Muscle layer of duodenum (tissue), 2 donors: ENCODE measurements around the gene CAMSAP1.

Experiments
- H3K27ac ChIP-seq: one replicate; pipeline ENCODE4 v1.7.0; 2013; ENCODE audit warnings: mild to moderate bottlenecking, low read length
- H3K27me3 ChIP-seq: one replicate; pipeline ENCODE4 v1.7.0; 2013; ENCODE audit warnings: low read depth, mild to moderate bottlenecking, control low read depth, low read length
- H3K36me3 ChIP-seq, 2 donors: one replicate each; pipeline ENCODE4 v1.7.0; 2013; ENCODE audit warnings: low read length in 2 of 2, control low read depth in 1 of 2, mild to moderate bottlenecking in 1 of 2; ENCODE audit not compliant: insufficient read depth in 2 of 2, control insufficient read depth in 1 of 2
- H3K4me1 ChIP-seq, 2 donors: one replicate each; pipeline ENCODE4 v1.7.0; 2013; ENCODE audit warnings: low read length in 2 of 2, mild to moderate bottlenecking in 2 of 2, control low read depth in 1 of 2, moderate library complexity in 1 of 2; ENCODE audit not compliant: insufficient read depth in 2 of 2, control insufficient read depth in 1 of 2
- H3K4me3 ChIP-seq, 2 donors: one replicate each; pipeline ENCODE4 v1.7.0; 2013; ENCODE audit warnings: low read length in 2 of 2, low read depth in 1 of 2, mild to moderate bottlenecking in 1 of 2
- H3K9me3 ChIP-seq, 2 donors: one replicate each; pipeline ENCODE4 v1.7.0; 2013; ENCODE audit warnings: low read length in 2 of 2, control low read depth in 1 of 2, mild to moderate bottlenecking in 1 of 2; ENCODE audit not compliant: control insufficient read depth in 1 of 2
- donor health status: healthy.

Gene CAMSAP1

DNA sequence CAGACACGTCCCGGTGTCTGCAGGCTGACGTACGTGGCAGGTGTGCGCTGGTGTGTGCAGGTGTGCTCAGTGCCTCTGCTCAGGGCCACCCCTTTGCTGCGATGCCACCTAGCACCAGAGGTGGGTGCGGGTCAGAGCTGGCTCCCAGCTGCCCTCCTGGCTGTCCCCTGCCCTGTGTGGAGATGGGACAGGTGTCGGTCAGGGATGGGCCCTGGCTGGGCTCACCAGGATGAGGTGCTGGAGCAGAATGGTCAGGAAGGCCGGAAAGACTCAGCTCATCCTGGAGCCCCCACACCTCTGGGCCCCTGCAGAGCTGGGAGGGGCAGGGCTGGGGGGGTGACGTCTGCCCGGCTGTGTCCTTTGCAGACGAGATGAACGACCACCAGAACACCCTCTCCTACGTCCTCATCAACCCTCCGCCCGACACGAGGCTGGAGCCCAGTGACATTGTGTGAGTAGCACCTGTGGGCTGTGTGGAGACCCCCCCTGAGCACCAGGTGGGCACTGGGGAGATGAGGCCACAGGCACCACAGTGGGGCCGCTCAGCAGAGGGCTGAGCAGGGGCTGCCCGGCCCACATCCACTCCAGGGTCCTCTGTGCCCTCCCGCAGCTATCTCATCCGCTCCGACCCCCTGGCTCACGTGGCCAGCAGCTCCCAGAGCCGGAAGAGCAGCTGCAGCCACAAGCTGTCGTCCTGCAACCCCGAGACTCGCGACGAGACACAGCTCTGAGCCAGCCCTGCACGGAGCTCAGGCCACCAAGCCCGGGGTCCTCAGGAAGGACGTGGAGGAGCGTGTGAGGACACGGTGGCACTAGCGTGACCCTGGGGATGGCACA is 115.7 kb downstream of the CAMSAP1 start:
- Histone ChIP-seq H3K27ac (no peak overlapping the region), H3K9me3 (no peaks in the 10 kb centered on the region), H3K27me3 (no peaks in the 10 kb centered on the region), H3K4me1 (no peaks in the 10 kb centered on the region), H3K4me3 (no peak overlapping the region), H3K36me3 (no peaks in the 10 kb centered on the region)

DNA sequence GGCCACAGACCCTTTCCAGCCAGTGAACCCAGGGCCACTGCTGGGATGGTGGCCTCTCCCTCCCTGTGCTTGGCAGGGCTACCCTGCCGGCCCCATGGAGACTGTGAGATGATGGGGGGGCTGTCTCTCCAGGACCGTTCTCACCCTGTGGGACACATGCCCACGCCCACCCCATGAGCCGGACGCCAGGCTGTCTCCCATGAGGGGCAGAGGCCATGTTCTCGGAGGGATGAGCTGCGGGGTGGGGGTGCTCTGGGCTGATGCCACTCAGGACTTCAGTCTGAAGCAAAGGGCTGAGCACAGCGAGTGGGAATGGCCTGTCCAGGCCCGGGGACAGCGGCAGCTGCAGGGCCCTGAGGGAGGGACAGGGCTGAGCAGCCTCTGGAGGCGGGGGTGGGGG is 116.5 kb downstream of the CAMSAP1 start:
- H3K4me3 ChIP-seq, result no peak overlapping the region
- H3K27ac ChIP-seq, result no peak overlapping the region
- H3K36me3 ChIP-seq, result no peaks in the 10 kb centered on the region
- no peaks in the 10 kb centered on the region for H3K4me1 ChIP-seq
- no peaks in the 10 kb centered on the region for H3K27me3 ChIP-seq
- H3K9me3 ChIP-seq, result no peaks in the 10 kb centered on the region

- H3K9me3 ChIP-seq, result no peaks in the 10 kb centered on the region
- H3K36me3 ChIP-seq, result no peaks in the 10 kb centered on the region
- H3K4me3 ChIP-seq, result no peak overlapping the region
- no peak overlapping the region for H3K27ac ChIP-seq
- no peaks in the 10 kb centered on the region for H3K27me3 ChIP-seq
- H3K4me1 ChIP-seq, result no peaks in the 10 kb centered on the region
These were observed 117.0 kb downstream of the CAMSAP1 start for GRCh38 chr9:135790356-135790755.

DNA sequence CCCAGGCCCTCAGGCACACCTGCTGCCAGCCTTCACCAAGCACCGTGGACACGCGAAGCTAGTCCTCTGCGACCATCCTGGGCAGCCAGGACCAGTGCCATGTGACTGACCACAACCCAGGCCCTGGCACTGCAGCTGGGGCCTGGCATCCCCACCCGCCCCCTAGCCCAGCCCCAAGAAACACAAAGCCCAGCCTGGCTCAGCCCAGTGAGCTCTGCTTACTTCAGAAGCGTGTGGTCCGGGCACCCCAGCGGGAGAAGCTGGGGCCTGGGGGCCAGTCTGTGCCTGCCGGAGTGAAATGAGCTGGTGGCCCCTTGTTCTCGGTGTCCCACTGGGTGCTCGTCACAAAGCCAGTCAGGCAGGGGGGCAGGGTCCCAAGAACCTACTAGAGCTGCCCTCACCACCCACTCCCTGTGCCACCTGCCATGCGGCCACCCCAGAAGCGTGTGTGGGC is 117.5 kb downstream of the CAMSAP1 start:
- H3K4me1 ChIP-seq, result no peaks in the 10 kb centered on the region
- H3K4me3 ChIP-seq, result no peak overlapping the region
- H3K27ac ChIP-seq, result no peak overlapping the region
- no peaks in the 10 kb centered on the region for H3K27me3 ChIP-seq
- H3K9me3 ChIP-seq, result no peaks in the 10 kb centered on the region
- no peaks in the 10 kb centered on the region for H3K36me3 ChIP-seq

DNA sequence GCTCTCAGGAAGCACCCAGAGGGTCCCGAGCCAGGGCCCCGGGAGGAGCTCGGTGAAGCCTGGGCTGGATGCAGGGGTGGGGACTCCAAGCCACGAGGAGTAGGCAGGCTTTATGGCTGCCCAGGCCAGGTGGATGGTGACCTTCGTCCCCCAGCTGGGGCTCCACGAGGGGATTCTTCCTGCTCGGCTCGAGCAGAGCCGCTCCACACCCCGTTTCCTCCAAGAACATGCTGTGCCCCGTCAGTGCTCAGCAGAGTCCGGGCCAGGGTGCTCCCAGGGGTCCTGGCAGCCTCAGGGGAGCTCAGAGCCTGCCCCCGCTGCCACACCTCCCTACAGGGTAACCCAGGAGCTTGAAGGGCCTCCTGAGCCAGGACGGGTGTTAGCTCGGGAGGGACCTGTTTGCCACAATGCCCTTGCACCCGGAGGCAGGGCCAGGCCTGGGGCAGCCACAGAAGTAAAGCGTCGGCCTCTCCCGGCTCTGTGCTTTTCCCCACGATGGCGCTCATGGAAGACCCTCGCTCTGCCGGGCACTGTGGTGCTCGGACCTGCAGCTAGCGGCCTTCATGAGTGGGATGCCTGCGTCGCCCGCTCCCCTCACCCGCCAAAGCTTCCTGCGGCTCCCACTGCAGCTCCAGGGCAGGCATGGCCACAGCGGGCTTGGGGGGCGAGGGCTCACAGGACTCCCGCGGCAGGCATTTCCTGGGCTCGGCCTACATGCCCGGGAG is 118.6 kb downstream of the CAMSAP1 start:
- Histone ChIP-seq H3K4me1 (no peaks in the 10 kb centered on the region), H3K36me3 (no peaks in the 10 kb centered on the region), H3K27me3 (no peaks in the 10 kb centered on the region), H3K4me3 (no peak overlapping the region), H3K27ac (no peak overlapping the region), H3K9me3 (no peaks in the 10 kb centered on the region)

DNA sequence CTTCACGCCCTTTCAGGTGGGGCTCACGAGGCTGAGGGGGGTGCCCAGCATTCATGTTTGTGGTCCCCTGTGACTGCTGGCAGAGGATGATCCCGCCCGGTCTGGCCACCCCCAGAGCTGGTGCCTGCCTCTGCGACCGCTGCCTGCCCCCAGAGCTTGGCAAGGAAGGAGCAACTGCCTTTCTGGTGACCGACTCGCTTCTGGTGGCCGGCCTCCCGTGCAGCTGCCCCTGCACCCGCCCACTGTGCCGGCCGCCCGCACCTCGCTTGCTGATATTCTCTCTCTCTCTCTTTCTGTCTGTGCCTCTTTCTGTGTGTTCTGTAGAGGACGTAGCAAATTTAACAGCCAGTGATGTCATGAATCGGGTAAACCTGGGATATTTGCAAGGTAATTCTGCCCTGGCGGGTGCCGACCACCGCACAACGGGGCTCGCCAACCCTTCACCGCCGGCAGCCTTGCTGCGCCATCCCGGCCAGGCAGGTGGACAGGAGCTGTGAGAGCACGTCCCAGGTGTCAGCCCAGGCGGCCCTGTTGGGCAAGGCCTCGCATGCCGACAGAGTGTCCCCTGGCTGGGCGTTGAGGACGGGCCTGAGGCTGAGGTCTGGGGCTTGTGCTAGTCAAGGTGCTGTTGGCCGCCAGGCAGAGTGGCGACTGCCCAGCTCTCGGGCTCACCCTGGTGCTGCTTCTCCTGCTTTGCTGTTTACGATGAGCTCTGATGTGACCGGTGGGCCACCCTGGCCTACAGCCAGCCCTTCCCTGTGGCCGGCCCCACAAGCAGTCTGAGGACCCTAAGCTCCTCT is 119.4 kb downstream of the CAMSAP1 start:
- H3K27ac ChIP-seq, result no peak overlapping the region
- H3K4me3 ChIP-seq, result no peak overlapping the region
- H3K36me3 ChIP-seq, result no peaks in the 10 kb centered on the region
- H3K4me1 ChIP-seq, result no peaks in the 10 kb centered on the region
- no peaks in the 10 kb centered on the region for H3K9me3 ChIP-seq
- no peaks in the 10 kb centered on the region for H3K27me3 ChIP-seq

GRCh38 chr9:135787317-135787716 is 120.0 kb downstream of the CAMSAP1 start:
- Histone ChIP-seq H3K27me3 (no peaks in the 10 kb centered on the region), H3K36me3 (no peaks in the 10 kb centered on the region), H3K9me3 (no peaks in the 10 kb centered on the region), H3K27ac (no peak overlapping the region), H3K4me1 (no peaks in the 10 kb centered on the region), H3K4me3 (no peak overlapping the region)

DNA sequence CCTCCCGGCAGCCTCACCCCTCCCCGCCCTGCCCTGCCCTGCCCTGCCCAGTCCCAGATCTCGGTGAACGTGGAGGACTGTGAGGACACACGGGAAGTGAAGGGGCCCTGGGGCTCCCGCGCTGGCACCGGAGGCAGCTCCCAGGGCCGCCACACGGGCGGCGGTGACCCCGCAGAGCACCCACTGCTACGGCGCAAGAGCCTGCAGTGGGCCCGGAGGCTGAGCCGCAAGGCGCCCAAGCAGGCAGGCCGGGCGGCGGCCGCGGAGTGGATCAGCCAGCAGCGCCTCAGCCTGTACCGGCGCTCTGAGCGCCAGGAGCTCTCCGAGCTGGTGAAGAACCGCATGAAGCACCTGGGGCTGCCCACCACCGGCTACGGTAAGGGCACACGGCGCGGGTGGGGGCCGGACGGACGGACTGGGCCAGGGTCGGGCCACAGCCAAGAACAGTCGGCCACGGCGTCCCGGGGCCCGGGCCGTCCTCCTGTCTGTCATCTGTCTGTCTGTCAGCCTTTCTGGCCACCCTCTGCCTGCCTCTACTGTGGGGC is 121.1 kb downstream of the CAMSAP1 start:
- Histone ChIP-seq H3K9me3 (no peaks in the 10 kb centered on the region), H3K4me1 (no peaks in the 10 kb centered on the region), H3K36me3 (no peaks in the 10 kb centered on the region), H3K4me3 (no peak overlapping the region), H3K27me3 (no peaks in the 10 kb centered on the region), H3K27ac (no peak overlapping the region)

DNA sequence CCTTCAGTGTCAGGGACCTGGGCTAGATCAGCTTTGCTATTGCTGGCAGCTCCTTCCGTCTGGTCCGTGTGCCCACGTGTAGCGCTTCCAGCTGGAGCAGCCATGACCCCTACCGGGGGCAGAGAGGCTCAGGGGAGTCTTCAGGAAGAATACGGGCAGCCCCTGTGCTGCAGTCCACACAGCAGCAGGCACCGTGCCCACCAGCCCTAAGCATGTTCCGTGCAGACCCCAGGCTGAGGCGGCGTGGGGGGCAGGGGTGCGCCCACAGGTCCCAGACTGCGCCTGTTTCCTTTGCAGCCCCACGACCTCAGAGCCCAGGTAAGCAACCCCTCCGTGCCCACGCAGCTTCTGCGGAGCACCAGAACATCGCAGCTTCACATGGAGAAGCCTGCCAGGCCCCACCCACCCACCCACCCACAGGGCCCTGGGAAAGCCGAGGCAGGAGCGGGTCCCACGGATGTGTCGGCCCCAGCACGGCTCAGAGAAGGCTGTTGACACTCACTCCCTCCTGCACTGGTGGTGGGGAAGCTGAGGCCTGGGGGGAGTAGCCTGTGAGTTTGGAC is 122.3 kb downstream of the CAMSAP1 start:
- no peak overlapping the region for H3K4me3 ChIP-seq
- no peaks in the 10 kb centered on the region for H3K27me3 ChIP-seq
- H3K36me3 ChIP-seq, result no peaks in the 10 kb centered on the region
- H3K27ac ChIP-seq, result no peak overlapping the region
- no peaks in the 10 kb centered on the region for H3K9me3 ChIP-seq
- no peaks in the 10 kb centered on the region for H3K4me1 ChIP-seq

GRCh38 chr9:135783540-135784245 is 123.7 kb downstream of the CAMSAP1 start:
- H3K4me3 ChIP-seq, result no peak overlapping the region
- H3K27me3 ChIP-seq, result no peaks in the 10 kb centered on the region
- H3K36me3 ChIP-seq, result no peaks in the 10 kb centered on the region
- H3K27ac ChIP-seq, result no peak overlapping the region
- no peaks in the 10 kb centered on the region for H3K9me3 ChIP-seq
- H3K4me1 ChIP-seq, result no peaks in the 10 kb centered on the region
